ENCODE data around the gene ZNF609. TPM values are rescaled to one million over a fixed set of nuclear protein-coding genes. Genes with fewer than 3 reads are reported as not detected.
"Not testable (repeated sequence)": the region's sequence is repeated elsewhere in the genome, so short reads cannot be mapped to it uniquely, and the experiment has no call there.

Gene ZNF609
- total and polyA plus RNA-seq, 10 of the 15 experiments (the other 5 are each of a cell fraction or from before 2014, with no cell fraction given) = 5.1 to 35.3 (median 13.6) TPM

DNA sequence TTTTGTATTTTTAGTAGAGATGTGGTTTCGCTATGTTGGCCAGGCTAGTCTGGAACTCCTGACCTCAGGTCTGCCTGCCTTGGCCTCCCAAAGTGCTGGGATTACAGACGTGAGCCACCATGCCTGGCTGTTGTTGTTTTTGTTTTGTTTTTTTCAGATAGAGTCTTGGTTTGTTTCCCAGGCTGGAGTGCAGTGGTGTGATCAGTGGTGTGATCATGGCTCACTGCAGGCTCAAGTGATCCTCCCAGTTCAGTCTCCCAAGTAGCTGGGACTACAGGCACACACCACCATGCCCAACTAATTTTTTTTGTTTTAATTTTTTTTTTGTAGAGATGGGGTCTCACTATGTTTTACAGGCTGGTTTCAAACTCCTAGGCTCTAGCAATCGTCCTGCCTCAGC lies 172.3 kb downstream of the ZNF609 start:
- H3K27ac ChIP-seq (ENCODE audit: control insufficient read depth, insufficient read depth) = peak overlapping the region; percentile 97
- RAD21 ChIA-PET (ENCODE audit: unreplicated experiment) = interaction anchor here (0.7 to 5.5 kb wide), 7 partner anchors 11 to 129 kb away, joined by 3 to 239 read pairs (median 61); no protein-coding TSS in a partner anchor

DNA sequence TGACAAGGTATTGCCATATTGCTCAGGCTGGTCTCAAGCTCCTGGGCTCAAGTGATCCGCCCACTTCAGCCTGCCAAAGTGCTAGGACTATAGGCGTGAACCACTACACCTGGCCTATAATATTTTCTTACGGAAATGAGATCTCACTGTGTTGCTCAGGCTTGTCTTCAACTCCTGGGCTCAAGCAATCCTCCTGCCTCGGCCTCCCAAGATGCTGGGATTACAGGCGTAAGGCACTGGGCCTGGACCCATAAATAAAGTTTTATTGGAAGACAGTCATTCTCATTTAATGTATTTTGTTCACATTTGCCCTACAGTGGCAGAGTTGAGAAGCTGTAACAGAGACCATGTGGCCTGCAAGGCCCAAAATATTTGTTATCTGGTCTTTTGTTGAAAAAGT lies 173.0 kb downstream of the ZNF609 start:
- in situ Hi-C loops (cut with MboI) = no loop called here
- SMC1A ChIA-PET (ENCODE audit: uncharacterized antibody, unreplicated experiment) = interaction anchor here (0.7 to 5.3 kb wide), 22 partner anchors 10 to 206 kb away, joined by 3 to 234 read pairs (median 14); no protein-coding TSS in a partner anchor
- Histone ChIP-seq H3K27ac (ENCODE audit: control insufficient read depth, insufficient read depth) (peak overlapping the region; percentile 97), H3K9ac (ENCODE audit: control insufficient read depth, insufficient read depth, low read length) (peak overlapping the region; percentile 24; the same call in 1 of the 2 replicates), H3K79me2 (ENCODE audit: control insufficient read depth, insufficient read depth, low read length) (peaks cover 50% of the 10 kb centered on the region), H3K27me3 (replicated peaks in 1 of 2; ENCODE audit: control insufficient read depth in 2 of 2, insufficient read depth in 2 of 2, low read length in 1 of 2) (no peaks in the 10 kb centered on the region), H2AFZ (ENCODE audit: control insufficient read depth, low read depth, low read length) (no peak overlapping the region), H3K4me2 (ENCODE audit: control insufficient read depth, insufficient read depth) (no peak overlapping the region), H3K4me1 (ENCODE audit: control insufficient read depth, insufficient read depth, low read length) (peaks cover 40% of the 10 kb centered on the region), H3K9me3 (replicated peaks; ENCODE audit: control insufficient read depth, insufficient read depth, low read length) (peaks cover 5% of the 10 kb centered on the region; the same call in 2 of the 3 replicates), H4K20me1 (ENCODE audit: control insufficient read depth, insufficient read depth) (no peaks in the 10 kb centered on the region), H3K4me3 (no peak overlapping the region), H3K36me3 (ENCODE audit: control insufficient read depth in 2 of 2, insufficient read depth in 2 of 2, low read length in 1 of 2) (peaks cover 0 to 19% of the 10 kb centered on the region in 2 experiments; a peak in 3 of 4 replicates)
- CTCF ChIA-PET = interaction anchor here (0.6 to 4.3 kb wide), 5 partner anchors 14 to 188 kb away, joined by 4 to 93 read pairs (median 9); no protein-coding TSS in a partner anchor
- ATAC-seq = no peak
- no TSS peak for BruUV-seq (replicated peaks)
- TF ChIP-seq GATAD2B (conservative IDR thresholded peaks at IDR 0.05; ENCODE audit: low read depth) (0 out of 2 replicates have a peak, but pooled peaks have one; percentile 30), FOXK2 (IDR thresholded peaks at IDR 0.05) (no peak), ZSCAN29 (IDR thresholded peaks at IDR 0.05) (no peak), CBFB (IDR thresholded peaks at IDR 0.05; ENCODE audit: low read depth) (no peak)
- TF ChIP-seq, protein P1, sequence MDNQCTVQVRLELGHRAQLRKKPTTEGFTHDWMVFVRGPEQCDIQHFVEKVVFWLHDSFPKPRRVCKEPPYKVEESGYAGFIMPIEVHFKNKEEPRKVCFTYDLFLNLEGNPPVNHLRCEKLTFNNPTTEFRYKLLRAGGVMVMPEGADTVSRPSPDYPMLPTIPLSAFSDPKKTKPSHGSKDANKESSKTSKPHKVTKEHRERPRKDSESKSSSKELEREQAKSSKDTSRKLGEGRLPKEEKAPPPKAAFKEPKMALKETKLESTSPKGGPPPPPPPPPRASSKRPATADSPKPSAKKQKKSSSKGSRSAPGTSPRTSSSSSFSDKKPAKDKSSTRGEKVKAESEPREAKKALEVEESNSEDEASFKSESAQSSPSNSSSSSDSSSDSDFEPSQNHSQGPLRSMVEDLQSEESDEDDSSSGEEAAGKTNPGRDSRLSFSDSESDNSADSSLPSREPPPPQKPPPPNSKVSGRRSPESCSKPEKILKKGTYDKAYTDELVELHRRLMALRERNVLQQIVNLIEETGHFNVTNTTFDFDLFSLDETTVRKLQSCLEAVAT (IDR thresholded peaks at IDR 0.05) = 0 out of 2 replicates have a peak, but pooled peaks have one; percentile 10
- TF ChIP-seq, protein P2, sequence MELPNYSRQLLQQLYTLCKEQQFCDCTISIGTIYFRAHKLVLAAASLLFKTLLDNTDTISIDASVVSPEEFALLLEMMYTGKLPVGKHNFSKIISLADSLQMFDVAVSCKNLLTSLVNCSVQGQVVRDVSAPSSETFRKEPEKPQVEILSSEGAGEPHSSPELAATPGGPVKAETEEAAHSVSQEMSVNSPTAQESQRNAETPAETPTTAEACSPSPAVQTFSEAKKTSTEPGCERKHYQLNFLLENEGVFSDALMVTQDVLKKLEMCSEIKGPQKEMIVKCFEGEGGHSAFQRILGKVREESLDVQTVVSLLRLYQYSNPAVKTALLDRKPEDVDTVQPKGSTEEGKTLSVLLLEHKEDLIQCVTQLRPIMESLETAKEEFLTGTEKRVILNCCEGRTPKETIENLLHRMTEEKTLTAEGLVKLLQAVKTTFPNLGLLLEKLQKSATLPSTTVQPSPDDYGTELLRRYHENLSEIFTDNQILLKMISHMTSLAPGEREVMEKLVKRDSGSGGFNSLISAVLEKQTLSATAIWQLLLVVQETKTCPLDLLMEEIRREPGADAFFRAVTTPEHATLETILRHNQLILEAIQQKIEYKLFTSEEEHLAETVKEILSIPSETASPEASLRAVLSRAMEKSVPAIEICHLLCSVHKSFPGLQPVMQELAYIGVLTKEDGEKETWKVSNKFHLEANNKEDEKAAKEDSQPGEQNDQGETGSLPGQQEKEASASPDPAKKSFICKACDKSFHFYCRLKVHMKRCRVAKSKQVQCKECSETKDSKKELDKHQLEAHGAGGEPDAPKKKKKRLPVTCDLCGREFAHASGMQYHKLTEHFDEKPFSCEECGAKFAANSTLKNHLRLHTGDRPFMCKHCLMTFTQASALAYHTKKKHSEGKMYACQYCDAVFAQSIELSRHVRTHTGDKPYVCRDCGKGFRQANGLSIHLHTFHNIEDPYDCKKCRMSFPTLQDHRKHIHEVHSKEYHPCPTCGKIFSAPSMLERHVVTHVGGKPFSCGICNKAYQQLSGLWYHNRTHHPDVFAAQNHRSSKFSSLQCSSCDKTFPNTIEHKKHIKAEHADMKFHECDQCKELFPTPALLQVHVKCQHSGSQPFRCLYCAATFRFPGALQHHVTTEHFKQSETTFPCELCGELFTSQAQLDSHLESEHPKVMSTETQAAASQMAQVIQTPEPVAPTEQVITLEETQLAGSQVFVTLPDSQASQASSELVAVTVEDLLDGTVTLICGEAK (IDR thresholded peaks at IDR 0.05; ENCODE audit: borderline replicate concordance) = peak; percentile 65; the same call in 1 of the 2 replicates
- intact Hi-C loops (cut with micrococcal nuclease; ENCODE audit: unreplicated experiment) = loop anchor here (10.0 kb wide), 1 partner anchor 209 kb away; no protein-coding TSS in a partner anchor
- RAD21 ChIA-PET (ENCODE audit: unreplicated experiment) = interaction anchor here (0.7 to 5.5 kb wide), 16 partner anchors 12 to 206 kb away, joined by 3 to 239 read pairs (median 20); no protein-coding TSS in a partner anchor
- FAIRE-seq = no peak
- POLR2A ChIA-PET = interaction anchor here (1.7 to 3.6 kb wide), 5 partner anchors 10 to 126 kb away, joined by 4 to 40 read pairs (median 15); no protein-coding TSS in a partner anchor
- WGBS (ENCODE audit: insufficient coverage, insufficient replicate concordance, low lambda C conversion rate, missing lambda C conversion rate) = 89% methylated on average over 5 of the region's 5 CpGs
- DNase-seq (ENCODE audit: low read depth, low spot score) = no peak

More for the DNA sequence above, 172.3 kb downstream of the ZNF609 start:
- ATAC-seq; DNase-seq (ENCODE audit: low read depth, low spot score); H3K4me2 ChIP-seq (ENCODE audit: control insufficient read depth, insufficient read depth); in situ Hi-C loops (cut with MboI); H3K4me3 ChIP-seq; H2AFZ ChIP-seq (ENCODE audit: control insufficient read depth, low read depth, low read length); H3K9me3 ChIP-seq (replicated peaks; ENCODE audit: control insufficient read depth, insufficient read depth, low read length); H4K20me1 ChIP-seq (ENCODE audit: control insufficient read depth, insufficient read depth); FAIRE-seq; H3K27me3 ChIP-seq (replicated peaks in 1 of 2; ENCODE audit: control insufficient read depth in 2 of 2, insufficient read depth in 2 of 2, low read length in 1 of 2); BruUV-seq (replicated peaks); H3K9ac ChIP-seq (ENCODE audit: control insufficient read depth, insufficient read depth, low read length): not testable (repeated sequence)
- Histone ChIP-seq H3K36me3 (ENCODE audit: control insufficient read depth in 2 of 2, insufficient read depth in 2 of 2, low read length in 1 of 2) (peaks cover 0 to 18% of the 10 kb centered on the region in 2 experiments; a peak in 3 of 4 replicates), H3K4me1 (ENCODE audit: control insufficient read depth, insufficient read depth, low read length) (peaks cover 40% of the 10 kb centered on the region), H3K79me2 (ENCODE audit: control insufficient read depth, insufficient read depth, low read length) (peaks cover 46% of the 10 kb centered on the region)
- ChIA-PET POLR2A (interaction anchor here (0.6 kb wide), 1 partner anchor 126 kb away, joined by 4 read pairs; no protein-coding TSS in a partner anchor), SMC1A (ENCODE audit: uncharacterized antibody, unreplicated experiment) (interaction anchor here (0.7 to 5.3 kb wide), 6 partner anchors 10 to 75 kb away, joined by 3 to 234 read pairs (median 35); no protein-coding TSS in a partner anchor), CTCF (interaction anchor here (0.6 kb wide), 1 partner anchor 206 kb away, joined by 4 read pairs; no protein-coding TSS in a partner anchor)
- intact Hi-C loops (cut with micrococcal nuclease; ENCODE audit: unreplicated experiment) = loop anchor here (10.0 kb wide), 1 partner anchor 208 kb away; no protein-coding TSS in a partner anchor
- TF ChIP-seq ATF7 (IDR thresholded peaks at IDR 0.05; ENCODE audit: low read depth) = 0 out of 2 replicates have a peak, but pooled peaks have one; percentile 9
- 87% methylated on average over 3 of the region's 3 CpGs for WGBS (ENCODE audit: insufficient coverage, insufficient replicate concordance, low lambda C conversion rate, missing lambda C conversion rate)
